GM12874 (cell line): ENCODE measurements around the gene TACC3.

Experiments used
- TF ChIP-seq, protein P1 (sequence below): IDR thresholded peaks from 2 replicates; pipeline ENCODE4 v1.5.1; 2011; ENCODE audit warnings: low read depth, mild to moderate bottlenecking, control low read depth, low read length, moderate library complexity; ENCODE audit not compliant: insufficient read depth

The TACC3 gene

DNA sequence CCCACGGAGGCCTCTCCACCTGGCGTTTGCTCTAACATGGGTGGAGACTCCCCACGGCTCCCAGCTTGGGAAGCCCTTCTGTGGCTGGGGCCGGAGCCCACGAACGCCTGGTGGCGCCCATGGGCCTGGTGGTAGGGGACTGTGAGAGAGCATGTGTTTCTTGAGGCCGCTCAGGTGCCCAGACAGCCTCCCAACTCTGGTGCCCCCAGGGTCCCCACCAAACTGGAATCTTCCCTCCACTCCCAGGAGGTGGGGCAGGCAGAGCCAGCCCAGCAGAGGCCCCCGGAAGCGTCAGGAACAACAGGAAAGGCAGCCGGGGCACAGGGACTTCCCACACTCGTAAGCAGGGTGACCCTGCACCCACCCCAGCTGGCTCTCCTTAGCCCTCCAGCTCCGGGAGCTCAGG lies 38.5 kb downstream of the TACC3 start:
- TF ChIP-seq, protein P1, sequence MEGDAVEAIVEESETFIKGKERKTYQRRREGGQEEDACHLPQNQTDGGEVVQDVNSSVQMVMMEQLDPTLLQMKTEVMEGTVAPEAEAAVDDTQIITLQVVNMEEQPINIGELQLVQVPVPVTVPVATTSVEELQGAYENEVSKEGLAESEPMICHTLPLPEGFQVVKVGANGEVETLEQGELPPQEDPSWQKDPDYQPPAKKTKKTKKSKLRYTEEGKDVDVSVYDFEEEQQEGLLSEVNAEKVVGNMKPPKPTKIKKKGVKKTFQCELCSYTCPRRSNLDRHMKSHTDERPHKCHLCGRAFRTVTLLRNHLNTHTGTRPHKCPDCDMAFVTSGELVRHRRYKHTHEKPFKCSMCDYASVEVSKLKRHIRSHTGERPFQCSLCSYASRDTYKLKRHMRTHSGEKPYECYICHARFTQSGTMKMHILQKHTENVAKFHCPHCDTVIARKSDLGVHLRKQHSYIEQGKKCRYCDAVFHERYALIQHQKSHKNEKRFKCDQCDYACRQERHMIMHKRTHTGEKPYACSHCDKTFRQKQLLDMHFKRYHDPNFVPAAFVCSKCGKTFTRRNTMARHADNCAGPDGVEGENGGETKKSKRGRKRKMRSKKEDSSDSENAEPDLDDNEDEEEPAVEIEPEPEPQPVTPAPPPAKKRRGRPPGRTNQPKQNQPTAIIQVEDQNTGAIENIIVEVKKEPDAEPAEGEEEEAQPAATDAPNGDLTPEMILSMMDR: no peak

DNA sequence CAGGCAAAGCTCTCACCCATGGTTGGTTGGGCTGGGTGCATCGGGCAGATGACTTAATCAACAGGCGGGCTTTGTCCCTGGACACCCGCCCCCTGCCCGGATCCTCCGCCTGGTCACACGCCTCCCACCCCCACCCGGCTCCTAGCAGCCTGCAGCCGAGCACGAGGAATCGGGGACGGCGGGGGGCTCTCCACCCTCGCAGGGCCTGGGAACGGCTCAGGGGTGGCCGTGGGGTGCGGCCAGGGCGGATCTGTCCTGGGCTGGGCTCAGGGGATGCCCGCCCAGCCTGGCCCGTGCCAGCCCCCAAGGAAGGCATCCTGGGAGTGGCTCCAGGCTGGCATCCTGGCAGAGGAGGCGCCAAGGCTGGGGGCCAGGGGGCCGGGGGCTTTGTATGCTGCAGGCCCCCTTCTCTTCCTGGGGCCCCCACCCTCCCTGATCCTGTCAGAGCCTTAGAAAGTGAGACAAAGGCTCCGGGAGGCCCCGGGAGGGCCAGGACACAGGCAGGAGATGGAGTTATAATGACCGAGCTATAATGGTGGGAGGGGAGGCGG lies 39.3 kb downstream of the TACC3 start:
- TF ChIP-seq, protein P1: no peak

DNA sequence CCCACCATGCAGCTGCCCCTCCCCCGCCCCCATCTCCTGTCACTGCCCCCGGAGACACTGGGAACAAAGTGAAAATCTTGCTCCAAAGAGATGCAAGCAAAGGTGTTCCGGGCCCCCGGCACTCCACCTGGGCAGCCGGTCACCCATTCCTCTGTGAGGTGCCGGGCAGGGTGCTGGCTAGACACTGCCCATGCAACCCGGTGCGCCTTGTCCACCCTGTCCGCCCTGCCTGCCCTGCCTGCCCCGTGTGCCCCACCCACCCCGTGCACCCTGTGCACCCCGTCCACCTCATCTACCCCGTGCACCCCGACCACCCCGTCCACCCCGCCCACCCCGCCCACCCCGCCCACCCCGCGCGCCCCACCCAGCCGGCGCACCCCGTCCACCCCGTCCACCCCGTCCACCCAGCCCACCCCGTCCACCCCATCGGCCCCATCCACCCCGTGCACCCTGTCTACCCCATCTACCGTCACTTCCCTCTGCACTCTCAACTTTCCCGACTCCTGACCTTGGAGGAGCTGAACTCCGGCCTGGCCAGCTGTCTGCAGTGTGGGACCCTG lies 39.9 kb downstream of the TACC3 start:
- TF ChIP-seq, protein P1: no peak

DNA sequence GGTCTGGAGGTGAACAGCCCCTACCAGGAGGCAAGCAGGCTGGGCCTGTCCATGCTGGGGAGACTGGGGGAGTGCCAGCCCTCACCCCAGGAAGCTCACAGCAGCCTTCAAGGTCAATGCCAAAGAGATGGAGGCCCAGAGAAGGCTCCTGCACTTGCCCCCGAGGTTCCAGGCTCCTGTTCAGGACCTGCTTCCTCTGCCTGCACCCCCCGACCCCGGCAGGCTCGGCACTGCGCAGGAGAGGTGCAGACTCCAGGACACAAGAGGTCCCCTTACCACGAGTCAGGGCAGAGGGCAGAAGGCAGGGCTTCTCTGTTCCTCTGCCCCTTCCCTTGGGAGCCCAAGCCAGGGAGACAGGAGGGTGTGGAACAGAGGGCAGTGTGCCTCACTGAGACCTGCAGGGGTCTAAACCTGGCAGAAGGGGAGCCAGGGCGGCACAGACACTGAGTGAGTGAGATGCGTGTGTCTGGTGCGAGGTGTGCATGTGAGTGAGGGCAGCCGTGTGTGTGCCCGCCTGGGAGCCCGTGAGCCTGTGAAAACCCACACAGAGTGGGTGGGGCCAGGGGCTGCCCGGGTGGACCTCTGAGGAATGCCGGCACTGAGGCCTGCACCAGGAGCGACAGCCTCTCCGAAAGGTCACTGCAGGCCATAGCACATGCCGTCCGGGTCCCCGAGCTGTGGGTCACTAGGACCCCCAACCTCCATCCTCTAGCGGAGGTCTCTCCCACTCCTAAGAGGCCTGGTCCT lies 41.1 kb downstream of the TACC3 start:
- TF ChIP-seq, protein P1: no peak

DNA sequence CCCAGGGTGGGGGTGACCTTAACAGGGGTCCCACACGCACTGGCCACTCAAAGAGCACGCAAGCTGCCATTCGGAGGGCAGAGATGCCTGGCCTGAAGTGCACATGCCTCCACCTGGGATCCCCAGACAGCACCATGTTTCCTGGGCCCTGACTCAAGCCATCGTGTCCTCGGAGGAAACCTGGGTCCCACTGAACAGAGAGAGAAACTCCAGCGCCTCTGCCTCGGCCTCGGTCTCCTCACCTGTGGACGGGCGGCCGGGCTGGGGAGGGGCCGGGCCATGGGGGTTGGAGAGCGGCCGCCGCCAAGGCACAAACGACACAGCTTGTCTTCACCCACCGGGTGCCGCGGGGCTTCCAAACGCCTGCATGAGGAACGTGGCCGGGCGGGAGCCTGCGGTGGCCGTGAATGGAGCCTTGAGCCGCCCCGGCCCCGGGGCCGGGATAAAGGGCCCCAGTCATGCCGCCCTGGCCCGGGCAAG lies 41.8 kb downstream of the TACC3 start:
- TF ChIP-seq, protein P1: no peak

DNA sequence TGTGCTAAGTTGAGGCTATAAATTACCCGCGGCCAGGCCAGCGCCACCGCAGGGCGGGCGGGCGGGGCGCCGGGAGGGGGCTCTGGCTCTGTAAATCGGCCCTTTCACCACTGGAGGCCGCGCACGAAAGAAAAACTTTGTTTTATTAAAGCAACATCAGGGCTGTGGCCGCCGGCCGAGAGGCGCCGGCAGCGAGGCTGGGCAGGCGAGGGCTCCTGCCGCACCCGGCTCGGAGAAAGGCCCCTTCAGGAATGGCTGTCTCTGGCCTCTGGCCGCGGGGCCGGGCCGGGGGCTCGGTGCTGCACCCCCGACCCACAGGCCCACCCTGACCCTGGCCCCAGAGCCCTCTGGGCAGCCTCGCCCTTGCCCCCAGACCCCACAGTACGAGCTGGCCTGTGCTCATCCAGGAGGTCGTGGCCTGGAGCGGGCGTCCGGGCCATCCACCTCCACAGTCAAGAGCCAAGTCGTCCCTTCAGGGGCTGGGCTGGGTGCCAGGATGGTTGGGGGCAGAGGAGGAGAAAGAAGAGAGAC lies 42.3 kb downstream of the TACC3 start:
- TF ChIP-seq, protein P1: no peak

DNA sequence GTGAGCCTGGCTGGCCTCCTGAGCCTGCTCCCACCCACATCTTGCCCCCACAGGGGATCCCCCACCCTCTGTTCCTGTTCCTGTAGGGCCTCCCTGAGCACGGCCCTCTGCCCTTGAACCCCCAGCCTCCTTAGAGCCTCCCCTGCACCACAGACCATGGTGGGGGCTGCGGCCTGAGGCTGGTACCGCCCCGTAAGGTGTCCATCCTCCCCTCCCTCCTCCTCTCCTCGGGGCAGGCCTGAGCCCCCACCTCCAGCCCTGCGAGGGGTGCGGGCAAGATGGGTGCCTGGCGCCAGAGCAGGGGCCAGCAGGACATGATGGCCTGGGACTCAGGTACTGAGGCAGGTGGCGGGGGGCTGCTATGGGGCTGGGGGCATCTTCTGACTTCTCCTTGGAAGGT lies 43.3 kb downstream of the TACC3 start:
- TF ChIP-seq, protein P1: no peak
